GM12892 (cell line): ENCODE data around the gene DLG4. TPM values are rescaled to one million over a fixed set of nuclear protein-coding genes. Genes with fewer than 3 reads are reported as not detected.

Source experiments
- DNase-seq: peaks from one replicate; pipeline ENCODE4 v3.0.0; 2011; ENCODE audit not compliant: insufficient read length
- FAIRE-seq: peaks from 2 replicates; lab custom pipeline; 2011; peaks lifted over from hg19 to GRCh38; lab: Jason Lieb, UNC
- POLR2A ChIP-seq: IDR thresholded peaks from 2 replicates; pipeline ENCODE4 v1.6.1; 2011; ENCODE audit warnings: low read depth, low read length, control low read depth
- POLR2AphosphoS5 ChIP-seq: IDR thresholded peaks from 2 replicates; pipeline ENCODE4 v1.6.1; 2011; ENCODE audit warnings: low read depth, low read length, control low read depth
- TAF1 ChIP-seq: IDR thresholded peaks from 2 replicates; pipeline ENCODE4 v1.6.1; 2011; ENCODE audit warnings: low read depth, mild to moderate bottlenecking, control low read depth, low read length, borderline replicate concordance
- polyA plus RNA-seq: library from polyadenylated mRNA; unstranded; fragments of >200 nt; gene quantifications from one replicate; pipeline ENCODE4 v1.2.1, GENCODE V29; 2012; ENCODE audit warnings: missing spikeins, inconsistent platforms; ENCODE audit not compliant: missing spikeins

Gene DLG4
- polyA plus RNA-seq, result 2.1 TPM

GRCh38 chr17:7219812-7220592 is at the start of gene DLG4, which contains the start of gene ACADVL:
TSS of gene DLG4 (minus strand) at chr17:7219836.
TSS of gene ACADVL (plus strand) at chr17:7219938. CDS start at chr17:7219985, 47 bp downstream.
- TF ChIP-seq POLR2A (peak; percentile 67), TAF1 (no peak)
- FAIRE-seq (peak; percentile 97), DNase-seq (peak; percentile 95)

DNA sequence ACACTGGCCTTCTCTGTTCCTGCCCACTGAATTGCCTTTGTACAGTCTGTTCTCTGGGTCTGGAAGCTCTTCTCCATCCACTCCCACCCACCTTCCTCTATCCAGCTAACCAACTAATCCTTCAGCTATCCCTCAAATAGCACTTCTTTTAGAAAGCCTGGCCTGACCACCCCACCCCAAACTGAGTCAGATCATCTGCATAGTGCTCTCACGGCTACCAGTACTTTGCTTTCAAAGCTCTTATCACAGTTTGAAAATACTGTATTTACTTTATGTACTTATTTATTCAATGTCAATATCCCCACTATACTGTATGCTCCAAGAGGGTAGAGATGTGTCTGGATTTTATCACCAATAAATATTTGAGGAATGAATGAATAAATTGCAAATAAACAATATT is 47.1 kb upstream of the DLG4 start:
- DNase-seq (no peak), FAIRE-seq (no peak)
- TF ChIP-seq POLR2A (no peak), TAF1 (no peak), POLR2AphosphoS5 (no peak)

DNA sequence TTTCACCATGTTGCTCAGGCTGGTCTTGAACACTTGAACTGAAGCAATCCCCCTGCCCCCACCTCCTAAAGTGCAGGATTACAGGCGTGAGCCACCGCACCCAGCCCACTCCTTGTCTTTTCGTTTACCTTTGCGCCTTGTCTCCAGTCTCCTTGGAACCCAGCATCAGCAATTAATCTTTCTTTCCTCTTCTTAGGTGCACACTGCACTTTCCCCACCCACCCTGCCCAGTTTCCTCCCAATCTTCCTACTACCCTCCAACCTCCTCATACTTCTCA is 44.1 kb upstream of the DLG4 start:
- no peak for DNase-seq
- no peak for TF ChIP-seq POLR2AphosphoS5
- TF ChIP-seq POLR2A, result no peak
- no peak for TF ChIP-seq TAF1
- FAIRE-seq, result no peak

DNA sequence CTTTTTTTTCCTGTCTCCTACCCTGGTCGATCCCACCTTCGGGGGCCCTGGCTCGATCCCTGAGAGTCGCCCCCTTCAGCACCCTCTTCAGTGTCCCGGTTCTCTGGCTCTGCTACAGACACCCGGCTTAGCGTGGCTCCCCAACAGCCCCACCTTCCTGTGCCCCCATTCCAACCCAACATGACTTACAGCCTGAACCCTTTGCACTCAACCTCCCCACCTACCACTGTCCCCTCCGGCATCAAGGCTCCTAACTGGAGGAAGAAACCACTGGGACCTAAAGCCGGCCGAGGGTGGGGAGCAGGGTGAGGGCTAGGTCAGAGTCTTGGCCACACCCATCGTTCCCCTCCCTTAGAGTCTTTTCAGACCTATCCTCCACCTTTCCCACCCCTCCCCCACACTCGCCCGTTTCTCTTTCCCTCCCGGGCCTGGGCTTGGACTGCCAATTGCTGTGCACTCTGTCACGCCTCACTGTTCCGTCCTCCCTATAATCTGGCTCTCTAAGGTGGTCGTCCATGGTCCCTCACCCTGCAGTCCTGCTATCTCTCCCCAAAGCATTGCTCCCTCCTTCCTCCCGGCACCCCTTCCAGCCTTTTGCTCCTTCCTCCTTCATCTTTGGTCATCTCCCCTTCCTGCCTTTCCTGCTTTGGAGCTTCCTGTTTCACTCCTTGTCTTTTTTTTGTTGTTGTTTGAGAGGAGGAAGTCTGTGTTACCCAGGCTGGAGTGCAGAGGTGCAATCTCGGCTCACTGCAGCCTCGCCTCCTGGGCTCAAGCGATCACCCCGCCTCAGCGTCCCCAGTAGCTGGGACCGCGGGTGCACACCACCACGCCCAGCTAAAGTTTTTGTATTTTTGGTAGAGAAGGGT is 43.5 kb upstream of the DLG4 start:
- TF ChIP-seq POLR2AphosphoS5 (no peak), POLR2A (no peak), TAF1 (no peak)
- no peak for FAIRE-seq
- no peak for DNase-seq

DNA sequence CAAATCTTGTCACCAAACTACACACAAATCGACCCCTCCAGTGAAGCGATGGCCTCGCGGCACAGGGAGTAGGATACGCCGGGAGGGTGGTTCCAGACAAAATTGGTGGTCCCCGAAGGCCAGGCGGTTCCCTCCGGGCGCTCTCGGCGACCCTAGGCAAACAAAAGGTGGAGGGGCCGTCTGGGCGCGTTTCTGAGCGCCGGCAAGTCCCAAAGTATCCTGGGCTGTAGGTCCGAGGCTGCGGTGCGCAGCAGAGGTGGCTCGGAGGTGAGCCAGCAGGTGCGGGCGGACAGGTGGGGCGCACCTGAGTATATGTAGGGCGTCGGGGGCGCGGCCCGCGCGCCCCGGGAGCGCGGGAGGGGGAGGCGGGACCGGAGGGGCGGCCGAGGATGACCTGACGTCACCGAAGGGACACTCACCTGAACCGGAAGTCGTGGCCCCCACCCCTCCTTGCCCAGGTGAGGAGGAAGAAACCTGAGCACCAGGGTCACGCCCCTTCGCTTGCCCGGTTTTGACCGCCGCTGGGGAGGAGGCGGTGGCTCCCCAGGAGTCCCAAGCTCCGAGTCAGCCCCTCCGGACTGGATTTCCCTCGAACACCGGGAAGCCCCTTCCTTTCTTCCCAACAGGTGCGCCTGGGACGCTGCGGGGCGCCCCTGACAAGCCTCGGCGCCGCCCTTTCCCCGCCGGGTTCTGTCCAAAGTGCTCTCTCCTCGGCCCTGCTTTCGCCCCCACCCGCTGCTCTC is 42.7 kb upstream of the DLG4 start, which contains the start of gene CLDN7:
Gene CLDN7 (minus strand): TSS at position 287 of the 743 bp plus-strand sequence. CDS start 435 bp downstream, outside the sequence.
- no peak for TF ChIP-seq POLR2A
- TF ChIP-seq TAF1, result no peak
- TF ChIP-seq POLR2AphosphoS5, result no peak
- no peak for FAIRE-seq

DNA sequence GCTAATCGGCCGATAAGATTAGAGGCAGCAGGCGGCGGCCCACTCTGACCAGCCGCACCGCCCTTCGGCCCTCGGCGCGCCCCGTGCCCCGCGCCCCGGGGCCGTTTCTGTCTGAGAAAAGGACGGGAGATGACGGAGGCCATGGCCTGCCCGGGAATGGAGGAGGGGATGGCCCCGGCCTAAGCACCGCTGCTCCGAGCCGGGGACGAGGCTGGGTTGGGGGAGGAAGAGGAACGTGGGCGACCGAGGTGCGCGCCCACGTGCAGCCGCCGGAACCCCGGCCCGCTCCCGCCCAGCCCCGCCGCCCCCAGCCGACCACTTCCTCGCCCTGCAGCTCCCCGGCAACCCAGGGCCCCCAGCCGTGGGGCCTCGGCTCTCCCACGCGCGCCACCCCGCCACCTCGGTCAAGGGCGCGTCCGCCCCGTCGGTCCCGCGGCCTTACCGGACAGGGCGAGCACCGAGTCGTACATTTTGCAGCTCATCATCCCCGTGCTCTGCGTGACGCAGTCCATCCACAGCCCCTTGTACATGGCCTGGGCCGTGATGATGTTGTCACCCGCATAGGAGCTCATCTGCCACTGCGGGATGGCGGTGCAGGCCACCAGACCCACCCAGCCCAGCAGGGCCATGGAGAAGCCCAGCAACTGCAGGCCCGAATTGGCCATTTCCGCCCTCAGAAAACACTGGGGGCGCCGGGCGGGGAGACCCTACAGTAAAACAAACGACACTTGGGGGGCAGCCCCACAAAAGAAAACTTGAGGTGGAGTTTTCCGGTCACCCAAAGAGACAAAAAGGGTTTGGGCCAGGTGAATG is 41.9 kb upstream of the DLG4 start:
- no peak for DNase-seq
- TF ChIP-seq TAF1 (no peak), POLR2A (no peak), POLR2AphosphoS5 (no peak)
- no peak for FAIRE-seq

More for the DNA sequence above, 42.7 kb upstream of the DLG4 start, which contains the start of gene CLDN7:
- DNase-seq, result no peak

GRCh38 chr17:7260651-7261378 is 41.2 kb upstream of the DLG4 start:
- no peak for DNase-seq
- TF ChIP-seq POLR2A (0 out of 2 replicates have a peak, but pooled peaks have one; percentile 34), POLR2AphosphoS5 (no peak), TAF1 (no peak)
- FAIRE-seq, result no peak

DNA sequence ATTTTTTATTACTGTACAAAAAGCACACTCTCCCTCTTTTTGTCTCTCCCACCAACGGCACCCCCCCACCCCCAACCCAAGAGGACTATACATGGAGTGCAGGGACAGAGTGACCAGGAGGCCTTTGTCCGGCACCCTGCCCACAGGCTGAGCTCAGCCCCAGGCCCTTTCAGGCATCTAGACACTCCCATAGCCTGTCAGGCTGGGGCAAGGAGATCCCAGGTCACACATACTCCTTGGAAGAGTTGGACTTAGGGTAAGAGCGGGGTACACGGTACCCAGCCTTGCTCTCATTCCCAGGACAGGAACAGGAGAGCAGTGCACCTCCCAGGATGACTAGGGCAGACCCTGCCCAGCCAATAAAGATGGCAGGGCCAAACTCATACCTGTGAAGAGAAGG is 40.5 kb upstream of the DLG4 start:
- no peak for TF ChIP-seq POLR2AphosphoS5
- TF ChIP-seq POLR2A, result no peak
- FAIRE-seq, result no peak
- DNase-seq, result no peak

GRCh38 chr17:7259555-7259889 is 39.9 kb upstream of the DLG4 start:
- no peak for FAIRE-seq
- DNase-seq, result no peak
- TF ChIP-seq POLR2AphosphoS5, result no peak
- TF ChIP-seq POLR2A, result no peak
- TF ChIP-seq TAF1, result no peak
